SIG-M5 treated with dmso at 0.1 percent for 504 hours (cell line): ENCODE measurements around the gene TNS1.

ENCODE experiments used
- DNase-seq: peaks from one replicate; lab custom pipeline; 2025; ENCODE audit not compliant: unreplicated experiment; lab: John Stamatoyannopoulos, UW

TNS1 gene

DNA sequence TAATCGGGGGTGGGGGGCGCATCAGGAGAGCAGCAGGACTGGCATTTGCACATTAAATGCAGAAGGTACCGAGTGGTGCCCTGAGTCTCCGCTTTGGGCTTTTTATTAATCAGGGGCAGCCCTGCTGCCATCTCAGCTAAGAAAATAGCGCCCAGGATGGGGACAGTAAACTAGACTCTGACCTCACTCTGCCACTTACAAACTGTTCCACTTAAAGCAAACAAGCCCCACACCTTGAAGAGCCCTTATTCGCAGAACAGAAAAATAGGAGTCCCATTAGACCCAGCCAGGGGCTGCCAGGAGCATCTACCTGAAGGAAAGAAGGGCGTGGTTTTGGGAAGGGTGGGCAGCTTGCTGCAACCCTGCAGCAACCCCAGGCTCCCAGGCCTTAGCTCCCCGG is 165.3 kb downstream of the TNS1 start:
- DNase-seq: no peak

DNA sequence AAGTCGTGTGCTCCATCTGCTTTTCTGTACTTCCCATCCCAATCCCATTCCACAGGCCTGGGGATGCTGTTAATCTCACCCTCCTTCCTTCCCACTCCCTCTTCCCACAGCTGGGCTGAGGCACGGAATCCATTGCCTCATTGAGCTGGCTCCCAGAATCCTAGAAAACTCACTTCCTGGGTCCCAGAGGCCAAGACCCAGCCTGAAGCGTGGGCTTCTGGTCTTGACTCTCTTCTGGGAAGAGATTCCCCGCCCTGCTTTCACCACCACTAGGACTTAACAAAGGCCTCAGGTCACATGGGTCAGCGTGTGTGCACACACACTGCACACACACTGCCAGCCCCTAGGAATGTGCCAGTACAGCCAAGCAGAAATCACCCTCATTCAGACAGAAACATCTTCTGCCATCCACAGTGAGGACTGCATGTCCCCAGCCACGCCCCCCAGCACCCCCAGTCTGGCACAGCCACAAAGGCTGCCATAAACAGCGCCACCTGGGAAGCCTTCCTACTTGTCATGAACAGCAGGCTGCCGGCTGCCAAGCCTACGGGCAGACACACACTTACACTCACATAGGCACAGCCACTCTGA is 165.8 kb downstream of the TNS1 start:
- peak; percentile 7 for DNase-seq

DNA sequence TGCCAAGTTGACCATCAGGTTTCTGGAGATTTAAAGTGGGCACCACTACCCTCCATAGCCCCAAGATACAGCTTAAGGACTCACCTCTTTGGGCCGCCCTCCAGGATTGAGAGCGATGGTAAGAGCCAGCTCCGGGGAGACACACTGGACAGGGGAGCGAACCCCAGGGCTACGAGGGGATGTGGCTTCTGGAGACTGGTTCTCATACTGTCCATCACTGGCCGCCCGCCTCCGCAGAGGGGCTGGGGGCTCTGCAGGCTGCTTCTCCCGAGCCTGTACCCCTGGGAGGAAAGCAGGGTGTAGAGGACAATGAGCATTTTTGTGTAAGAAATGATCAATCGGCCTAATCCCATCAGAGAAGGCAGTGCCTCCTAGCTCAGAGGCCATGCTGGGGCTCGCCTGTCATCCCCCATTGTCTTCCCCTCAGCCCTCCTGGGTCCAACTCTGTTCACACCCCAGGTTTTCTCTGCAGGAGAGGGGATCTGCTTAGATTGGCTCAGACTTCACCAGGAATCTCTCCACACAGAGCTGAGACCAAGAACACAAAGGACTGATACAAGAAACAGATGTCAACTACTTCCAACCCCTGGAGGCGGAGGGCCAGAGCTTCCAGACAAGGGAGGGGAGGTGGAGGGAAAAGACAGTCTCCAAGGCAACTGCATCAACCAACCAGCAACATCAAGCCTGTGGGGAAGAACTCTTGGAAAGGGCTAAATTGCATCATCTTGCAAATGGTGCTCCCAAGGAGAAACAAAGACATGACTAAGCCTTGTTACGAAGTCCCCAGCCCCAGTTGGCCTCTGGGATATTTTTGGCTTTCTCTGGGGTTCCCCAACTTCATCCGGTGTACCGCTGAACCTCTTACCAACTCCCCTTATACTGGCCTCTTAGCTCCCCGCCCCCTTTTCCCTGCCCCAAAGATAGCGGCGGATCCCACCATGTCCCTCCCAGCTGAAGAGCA is 166.6 kb downstream of the TNS1 start:
- DNase-seq: peak; percentile 58

- no peak for DNase-seq
Measured at GRCh38 chr2:217834744-217835513, 167.9 kb downstream of the TNS1 start.

GRCh38 chr2:217834057-217834620 is 168.7 kb downstream of the TNS1 start:
- no peak for DNase-seq

DNA sequence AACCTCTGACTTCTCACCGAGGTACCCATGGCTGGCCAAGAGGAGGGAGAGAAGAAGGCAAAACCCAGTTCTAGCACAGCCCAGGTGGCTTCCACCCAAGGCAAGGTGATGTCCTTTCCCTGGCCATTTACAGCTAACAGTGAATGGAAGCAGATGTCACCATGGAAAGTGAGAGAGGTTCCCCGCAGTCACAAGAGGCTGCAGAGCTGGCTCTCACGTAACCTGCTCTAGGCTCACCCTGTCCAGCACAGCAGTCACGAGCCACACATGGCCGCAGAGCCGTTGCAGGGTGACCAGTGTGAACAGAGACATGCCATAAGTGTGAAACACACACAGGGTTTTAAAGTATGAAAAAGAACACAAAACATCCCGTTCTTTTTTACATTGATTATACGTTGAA is 169.4 kb downstream of the TNS1 start:
- no peak for DNase-seq

DNA sequence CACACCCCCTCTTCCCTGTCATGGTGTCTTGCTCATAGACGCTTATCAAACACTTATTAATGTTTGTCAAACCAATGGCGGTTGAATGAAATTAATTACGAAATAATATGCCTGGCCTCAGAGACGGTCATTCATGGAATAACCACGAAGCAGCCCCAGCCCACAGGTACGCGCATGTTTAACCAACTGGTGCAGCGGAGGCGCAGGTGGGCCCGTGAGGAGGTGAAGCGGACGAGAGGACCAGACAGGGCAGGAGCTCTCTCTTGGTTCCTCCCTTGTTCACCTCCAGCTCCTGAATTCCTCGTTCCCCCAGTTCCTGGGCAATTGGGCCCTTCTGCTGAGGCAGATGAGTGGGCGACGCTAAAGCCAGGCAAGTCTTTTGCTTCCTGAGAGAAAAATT is 169.8 kb downstream of the TNS1 start:
- DNase-seq: no peak

DNA sequence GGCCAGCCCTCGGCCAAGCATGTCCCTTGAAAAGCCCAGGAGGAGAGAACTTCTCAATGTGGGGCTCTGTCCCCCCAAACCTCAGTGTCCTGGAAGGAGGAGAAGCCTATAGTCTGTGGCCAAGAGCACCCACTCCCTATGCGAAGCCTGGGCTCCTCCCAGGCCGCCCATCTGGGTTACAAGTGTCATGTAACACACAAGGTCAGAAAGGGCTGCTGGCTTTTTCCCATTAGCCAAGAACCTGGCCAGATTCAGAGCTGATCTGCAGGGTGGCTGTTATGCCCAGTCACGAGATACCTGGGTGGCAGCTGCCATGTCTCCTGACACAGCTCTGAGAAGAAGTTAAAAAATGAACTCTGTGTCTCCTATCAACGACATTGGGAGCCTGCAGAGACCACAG is 170.7 kb downstream of the TNS1 start:
- no peak for DNase-seq

- DNase-seq: no peak
Measured at GRCh38 chr2:217831306-217831705, 171.5 kb downstream of the TNS1 start.

- DNase-seq: no peak
Measured at GRCh38 chr2:217830807-217831206, 172.0 kb downstream of the TNS1 start.

GRCh38 chr2:217830061-217830460 is 172.7 kb downstream of the TNS1 start:
- DNase-seq: no peak

- no peak for DNase-seq
Measured at GRCh38 chr2:217829420-217829819, 173.4 kb downstream of the TNS1 start.

- no peak for DNase-seq
Measured at GRCh38 chr2:217828336-217828735, 174.5 kb downstream of the TNS1 start.

DNA sequence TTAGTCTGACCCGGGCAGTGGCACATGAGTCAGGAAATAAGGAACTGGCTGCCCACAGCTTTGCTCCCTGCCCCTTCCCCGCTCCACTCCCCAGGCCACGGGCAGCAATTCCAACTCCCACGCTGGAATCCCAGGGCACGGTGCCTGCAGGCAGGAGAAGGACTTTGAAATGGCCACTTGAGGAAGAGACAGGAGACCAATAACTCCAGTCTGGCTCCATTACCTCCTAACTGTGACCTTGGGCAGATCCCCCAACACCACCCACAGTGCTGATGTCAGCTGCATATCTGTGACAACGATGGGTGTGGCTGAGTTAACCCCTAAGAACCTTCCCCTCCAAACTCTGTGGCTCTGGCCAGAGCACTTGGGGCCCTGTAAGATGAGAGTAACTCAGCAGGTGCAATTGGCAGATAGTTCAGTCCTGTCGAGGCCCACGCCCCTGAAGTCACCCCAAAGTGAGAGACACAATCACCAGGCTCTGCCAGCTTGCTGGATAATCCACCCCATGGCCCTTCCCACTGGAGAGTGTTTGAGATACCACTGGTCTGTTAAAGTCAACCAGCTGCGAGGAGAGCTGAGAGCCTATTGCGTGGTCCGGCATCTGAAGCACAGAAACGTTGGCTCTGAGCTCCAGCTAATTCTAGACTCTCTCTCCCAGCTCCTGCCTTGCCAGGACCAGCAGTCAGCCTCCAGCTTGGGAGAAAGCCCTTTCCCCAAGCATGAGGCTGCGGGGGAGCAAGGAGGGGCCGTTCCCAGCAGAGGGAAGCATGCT is 175.2 kb downstream of the TNS1 start:
- no peak for DNase-seq

DNA sequence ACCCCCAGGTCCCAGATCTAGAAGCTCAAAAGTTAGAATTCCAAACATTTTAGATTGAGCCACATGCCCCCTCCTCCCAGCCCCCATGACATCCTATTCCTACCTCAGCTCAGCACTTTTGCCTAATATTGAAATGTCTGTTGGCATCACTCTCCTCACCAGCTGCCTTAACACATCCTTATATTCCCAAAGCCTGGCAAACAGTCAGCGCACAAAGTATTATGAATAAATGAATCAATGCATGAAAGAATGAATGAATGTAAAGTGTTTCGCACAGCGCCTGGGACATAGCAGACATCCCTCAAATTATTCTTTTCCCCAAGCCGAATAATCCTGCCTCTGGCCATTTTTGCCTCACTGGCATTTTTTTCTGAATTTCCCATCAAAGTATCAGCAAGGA is 175.8 kb downstream of the TNS1 start:
- no peak for DNase-seq

DNA sequence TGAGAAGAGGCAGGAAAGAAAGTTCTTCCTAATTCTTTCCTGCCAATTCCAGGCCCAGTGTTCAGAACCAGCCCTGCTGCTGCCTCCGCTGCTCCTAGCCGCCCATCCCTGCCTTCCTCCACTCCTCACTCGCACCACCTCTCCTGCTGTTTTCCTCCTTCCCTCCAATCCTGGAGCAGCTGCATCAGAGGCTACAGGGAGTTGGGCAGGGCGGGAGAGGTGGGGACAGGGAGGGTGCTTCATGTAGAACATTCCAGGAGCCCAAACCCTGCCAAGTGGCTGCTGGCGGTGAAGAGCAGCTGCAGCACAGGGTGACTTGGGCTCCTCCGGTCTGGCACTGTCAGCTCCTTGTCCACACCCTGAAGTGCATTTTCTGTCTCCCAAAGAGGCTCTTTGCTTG is 176.3 kb downstream of the TNS1 start:
- DNase-seq: no peak

DNA sequence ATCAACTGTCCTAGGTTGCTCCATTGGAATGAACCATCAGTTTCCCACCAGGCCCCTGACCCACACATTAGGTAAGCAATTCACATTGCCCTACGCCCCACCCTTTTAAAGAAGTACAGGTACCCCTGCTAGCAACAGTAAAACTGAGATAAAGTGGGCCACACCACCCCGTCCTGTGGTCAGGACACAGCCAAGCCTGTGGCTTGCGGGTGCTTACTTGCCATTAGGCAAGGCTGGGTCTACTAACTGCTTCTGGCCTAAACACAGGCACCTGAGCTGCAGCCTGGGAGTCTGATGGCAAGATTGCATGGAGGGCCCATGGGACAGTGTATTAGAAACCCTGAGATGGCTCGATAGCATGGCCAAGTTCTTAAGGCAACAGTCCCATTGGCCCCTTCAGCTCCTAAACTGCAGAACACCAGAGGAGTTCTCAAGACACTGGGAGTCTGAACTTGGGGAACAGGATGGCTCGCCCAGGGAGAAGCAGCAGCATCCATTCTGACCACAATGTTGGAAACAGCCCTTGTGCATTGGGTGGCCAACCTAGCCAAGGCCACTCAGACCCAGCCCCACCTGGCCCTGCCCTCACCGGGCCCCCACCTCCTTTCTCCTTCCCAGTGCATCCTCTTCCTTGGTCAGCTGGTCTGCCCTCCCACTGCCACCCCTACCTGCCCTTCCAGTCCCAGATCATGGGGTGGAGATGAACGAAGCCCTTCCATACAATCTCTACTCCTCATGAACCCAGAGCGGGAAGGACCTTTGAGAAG is 177.1 kb downstream of the TNS1 start:
- DNase-seq: no peak

DNA sequence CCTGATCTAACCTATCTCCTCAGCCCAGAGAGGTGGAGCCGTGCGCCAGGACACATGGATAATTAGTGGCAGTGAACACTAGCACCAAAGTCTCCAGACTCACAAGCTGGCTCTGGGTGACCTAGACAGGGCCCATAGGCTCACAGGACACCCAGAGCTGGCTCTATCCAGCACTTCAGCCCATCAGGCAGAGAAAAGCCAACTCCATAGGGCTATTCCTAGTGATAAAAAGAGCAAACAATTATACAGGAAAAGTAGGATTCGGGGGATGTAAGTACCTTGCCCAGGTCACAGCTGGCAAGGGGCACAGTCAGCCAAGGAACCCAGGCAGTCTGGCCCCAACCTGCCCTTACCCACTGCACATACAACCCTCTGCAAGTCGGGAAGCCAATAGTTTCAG is 178.6 kb downstream of the TNS1 start:
- DNase-seq: no peak

GRCh38 chr2:217823626-217824025 is 179.2 kb downstream of the TNS1 start:
- DNase-seq: no peak
